Right ventricle myocardium superior (tissue), 1 donor: ENCODE data around the gene GABRG2. TPM values are rescaled to one million over a fixed set of nuclear protein-coding genes. Genes with fewer than 3 reads are reported as not detected.

Experiments used
- ATAC-seq: fragments of 200-7000 bp; cut with Tn5 transposase; one replicate; pipeline ENCODE4 v1.9.1; 2020; ENCODE audit warnings: mild to moderate bottlenecking; ENCODE audit not compliant: poor library complexity
- DNase-seq: peaks from one replicate; pipeline ENCODE4 v3.0.0-alpha.2; 2020
- intact Hi-C: fragments of 100-400 bp; cut with DNase I; formaldehyde crosslinking; loops from one replicate; pipeline ENCODE4 v1.11.2; 2022
- total RNA-seq: library from RNA; stranded (reverse); fragmentation: NEBNext Ultra II Directional; extraction: Animal tissue kit (Norgen Biotek cat#: 25700); gene quantifications from one replicate; pipeline ENCODE4 v1.2.1, GENCODE V29; 2021
- donor health status: DM: no; HTN: yes; CAD: no; lungs with severe emphysema.

Gene GABRG2
- total RNA-seq, 1 donor from 2014 or later, result not detected

DNA sequence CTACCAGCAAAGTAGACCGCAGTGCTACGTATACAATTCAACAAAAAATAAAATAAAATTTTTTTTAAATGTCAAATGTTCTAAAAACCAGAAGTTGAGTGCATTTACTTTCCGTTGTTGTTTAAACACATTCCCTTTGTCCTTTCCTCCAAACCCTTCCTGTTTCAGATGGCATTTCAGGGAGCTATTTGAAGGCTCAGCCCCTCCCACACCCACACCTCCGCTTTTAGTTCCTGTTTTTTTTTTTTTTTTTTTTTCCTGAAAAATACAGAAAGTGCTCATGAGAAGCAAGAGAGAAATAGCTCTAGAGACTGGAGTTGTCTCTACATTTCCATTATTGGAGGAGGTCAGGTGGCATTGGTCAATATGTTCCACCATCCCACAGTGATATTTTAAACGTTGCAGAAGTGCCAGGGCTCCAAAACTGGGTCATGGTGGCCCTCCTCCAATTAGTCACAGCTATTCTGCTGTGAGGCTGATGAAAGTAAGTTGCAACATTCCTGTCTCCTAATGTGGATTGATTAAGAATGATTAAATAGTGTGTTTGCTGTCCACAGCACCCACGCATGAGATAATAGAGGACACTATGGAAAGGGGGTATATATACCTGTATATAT lies 106.9 kb downstream of the GABRG2 start:
- intact Hi-C loops, result no loop called here
- no peak for DNase-seq
- no peak for ATAC-seq

DNA sequence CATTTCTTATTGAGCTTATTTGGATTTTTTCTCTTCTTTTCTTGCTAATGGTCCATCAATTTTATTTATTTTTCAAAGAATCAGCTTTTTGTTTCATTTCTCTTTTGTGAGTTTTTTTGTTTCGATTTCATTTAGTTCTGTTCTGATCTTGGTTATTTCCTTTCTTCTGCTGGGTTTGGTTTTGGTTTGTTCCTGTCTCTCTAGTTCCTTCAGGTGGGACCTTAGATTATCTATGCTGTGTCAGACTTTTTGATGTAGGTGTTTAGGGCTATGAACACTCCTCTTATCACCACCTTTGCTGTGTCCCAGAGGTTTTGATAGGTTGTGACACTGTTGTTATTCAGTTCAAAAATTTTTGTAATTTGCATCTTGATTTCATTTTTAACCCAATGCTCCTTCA lies 119.8 kb downstream of the GABRG2 start:
- DNase-seq (no peak), ATAC-seq (no peak)
- intact Hi-C loops, result no loop called here

DNA sequence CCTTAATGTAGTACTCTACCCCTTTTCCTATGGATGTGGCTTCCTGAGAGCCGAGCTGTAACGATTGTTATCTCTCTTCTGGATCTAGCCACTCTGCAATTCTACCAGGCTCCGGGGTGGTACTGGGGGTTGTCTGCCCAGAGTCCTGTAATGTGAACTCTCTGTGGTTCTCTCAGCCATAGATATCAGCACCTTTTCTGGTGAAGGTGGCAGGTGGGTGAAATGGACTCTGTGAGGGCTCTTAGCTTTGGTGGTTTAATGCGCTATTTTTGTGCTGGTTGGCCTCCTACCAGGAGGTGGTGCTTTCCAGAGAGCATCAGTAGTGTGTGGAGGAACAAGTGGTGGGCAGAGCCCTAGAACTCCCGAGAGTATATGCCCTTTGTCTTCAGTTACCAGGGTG lies 122.1 kb downstream of the GABRG2 start:
- no peak for DNase-seq
- intact Hi-C loops, result no loop called here
- ATAC-seq, result no peak

DNA sequence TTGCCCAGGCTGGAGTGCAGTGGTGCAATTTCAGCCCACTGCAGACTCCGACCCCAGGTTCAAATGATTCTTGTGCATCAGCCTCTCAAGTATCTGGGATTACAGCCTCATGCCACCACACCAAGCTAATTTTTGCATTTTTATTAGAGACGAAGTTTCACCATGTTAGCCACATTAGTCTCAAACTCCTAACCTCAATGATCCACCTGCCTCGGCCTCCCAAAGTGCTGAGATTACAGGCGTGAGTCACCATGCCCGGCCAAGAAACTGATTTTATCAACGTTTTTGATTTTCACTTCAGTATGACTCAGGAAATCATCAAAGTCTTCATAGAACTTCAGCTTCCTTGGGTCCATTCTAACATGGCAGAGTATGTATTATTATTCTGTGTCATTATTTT lies 125.4 kb downstream of the GABRG2 start:
- ATAC-seq (no peak), DNase-seq (no peak)
- intact Hi-C loops, result no loop called here

DNA sequence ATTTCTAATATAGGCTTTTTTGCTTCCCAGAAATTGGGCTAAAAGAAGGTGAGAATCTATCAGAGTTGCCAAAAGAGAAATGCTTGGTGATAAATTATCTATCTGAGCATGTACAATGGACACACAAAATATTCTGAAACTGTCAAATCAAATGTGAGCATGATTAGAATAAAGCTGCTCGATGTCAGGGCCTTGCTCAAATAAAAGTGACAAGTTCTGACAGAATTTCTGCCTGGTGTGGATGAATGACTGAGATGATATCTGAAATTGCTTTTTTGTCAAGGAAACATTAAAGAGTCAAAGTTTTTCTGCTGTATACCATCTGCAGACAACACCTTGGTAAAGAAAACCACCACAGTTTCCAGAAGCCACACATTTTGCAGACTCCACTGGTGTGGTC lies 128.8 kb downstream of the GABRG2 start:
- ATAC-seq (no peak), DNase-seq (no peak)
- intact Hi-C loops, result no loop called here

DNA sequence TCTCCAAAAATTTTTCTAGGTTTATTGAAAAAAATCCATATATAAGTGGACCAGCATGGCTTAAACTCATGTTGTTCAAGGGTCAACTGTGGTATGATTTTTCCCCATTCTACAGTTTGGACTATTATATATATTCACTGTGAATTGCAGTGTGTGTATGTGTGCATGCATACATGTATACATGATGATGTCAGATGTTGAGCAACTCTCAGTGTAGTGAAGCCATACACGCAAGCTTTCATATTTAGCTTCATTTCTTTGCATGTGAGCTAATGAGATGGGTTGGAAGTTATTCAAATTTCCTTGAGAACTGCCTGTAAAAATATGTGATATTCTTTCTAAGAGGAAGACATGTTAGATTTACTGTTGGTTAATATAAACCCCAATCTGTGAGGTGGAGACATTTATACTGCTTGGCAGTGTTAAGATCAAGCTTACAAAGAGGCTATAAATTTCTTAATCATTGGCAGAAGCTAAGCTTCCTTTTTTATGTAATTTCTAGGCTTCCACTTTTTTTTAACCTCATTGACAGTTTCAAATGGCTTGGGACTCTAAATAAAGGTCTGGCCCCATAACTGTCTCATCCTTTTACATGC lies 134.8 kb downstream of the GABRG2 start:
- ATAC-seq, result no peak
- intact Hi-C loops, result no loop called here
- no peak for DNase-seq

Other genes with a start within 250 kb of the GABRG2 start
- gene GABRA1, start 219.7 kb upstream of the GABRG2 start, total RNA-seq, result not detected